GM12878 (cell line): Measurements from ENCODE around the gene DUS1L. TPM values are rescaled to one million over a fixed set of nuclear protein-coding genes. Genes with fewer than 3 reads are reported as not detected.

Experiments
- ATAC-seq: fragments of 200-7000 bp; cut with Tn5 transposase; 3 replicates; pipeline ENCODE4 v1.9.1; 2020; ENCODE audit warnings: mild to moderate bottlenecking, moderate library complexity
- BruUV-seq: library from RNA; stranded (reverse); fragments of 400-500 nt; replicated peaks from 2 replicates; lab custom pipeline; 2021; lab: Mats Ljungman, UMichigan
- CTCF ChIA-PET: fragments of 300-600 bp; sonication (Branson Sonifier 250); formaldehyde crosslinking; extraction: SDS; loops from one replicate; lab custom pipeline; 2021; ENCODE audit warnings: inconsistent platforms; lab: Yijun Ruan, JAX
- POLR2A ChIA-PET: fragments of 350-600 bp; formaldehyde crosslinking; extraction: SDS; loops from one replicate; lab custom pipeline; 2021; ENCODE audit warnings: inconsistent platforms; lab: Charles Lee
- RAD21 ChIA-PET: fragments of 300-600 bp; sonication (Branson Sonifier 250); formaldehyde crosslinking; loops from one replicate; lab custom pipeline; 2023; ENCODE audit warnings: antibody characterized with exemption; ENCODE audit not compliant: unreplicated experiment; lab: Charles Lee
- SMC1A ChIA-PET: fragments of 300-600 bp; sonication (Branson Sonifier 250); formaldehyde crosslinking; loops from one replicate; lab custom pipeline; 2023; ENCODE audit not compliant: unreplicated experiment, uncharacterized antibody; lab: Charles Lee
- DNase-seq: peaks from one replicate; pipeline ENCODE4 v3.0.0-alpha.2; 2011; ENCODE audit warnings: low read depth, low spot score
- FAIRE-seq: peaks from 3 replicates; lab custom pipeline; 2011; peaks lifted over from hg19 to GRCh38; lab: Jason Lieb, UNC
- H2AFZ ChIP-seq: 2 replicates; pipeline ENCODE4 v1.6.0; 2011; ENCODE audit warnings: low read depth, low read length, control low read depth; ENCODE audit not compliant: control insufficient read depth
- H3K27ac ChIP-seq: 2 replicates; pipeline ENCODE4 v1.5.1; 2011; ENCODE audit warnings: control low read depth; ENCODE audit not compliant: control insufficient read depth, insufficient read depth
- H3K27me3 ChIP-seq, 2 experiments: replicated peaks in 1 of 2; 2 replicates each; pipeline versions ENCODE4 v1.6.0 to v1.6.1; 2011; ENCODE audit warnings: low read length in 1 of 2; ENCODE audit not compliant: control insufficient read depth in 2 of 2, insufficient read depth in 2 of 2
- H3K36me3 ChIP-seq, 2 experiments: 2 replicates each; pipeline ENCODE4 v1.5.1; 2011; ENCODE audit warnings: low read length in 1 of 2; ENCODE audit not compliant: control insufficient read depth in 2 of 2, insufficient read depth in 2 of 2
- H3K4me1 ChIP-seq: 2 replicates; pipeline ENCODE4 v1.6.1; 2011; ENCODE audit warnings: mild to moderate bottlenecking, low read length, moderate library complexity, mixed read lengths; ENCODE audit not compliant: control insufficient read depth, insufficient read depth
- H3K4me2 ChIP-seq: 2 replicates; pipeline ENCODE4 v1.6.0; 2011; ENCODE audit warnings: control low read depth; ENCODE audit not compliant: control insufficient read depth, insufficient read depth
- H3K4me3 ChIP-seq: fragments of 200-600 bp; sonication (generic); 2 replicates; pipeline ENCODE4 v1.5.1; 2016
- H3K79me2 ChIP-seq: 2 replicates; pipeline ENCODE4 v1.6.0; 2011; ENCODE audit warnings: low read length; ENCODE audit not compliant: control insufficient read depth, insufficient read depth
- H3K9ac ChIP-seq: 2 replicates; pipeline ENCODE4 v1.8.0; 2011; ENCODE audit warnings: low read length, control low read depth, mixed read lengths; ENCODE audit not compliant: control insufficient read depth, insufficient read depth
- H3K9me3 ChIP-seq: replicated peaks from 3 replicates; pipeline ENCODE4 v1.5.1; 2011; ENCODE audit warnings: mild to moderate bottlenecking, low read length; ENCODE audit not compliant: control insufficient read depth, insufficient read depth
- H4K20me1 ChIP-seq: 2 replicates; pipeline ENCODE4 v1.6.0; 2011; ENCODE audit not compliant: control insufficient read depth, insufficient read depth
- BMI1 ChIP-seq: fragments of 450-650 bp; IDR thresholded peaks from 2 replicates; pipeline ENCODE4 v1.6.1; 2016; ENCODE audit warnings: mild to moderate bottlenecking, moderate library complexity, borderline replicate concordance
- CBX3 ChIP-seq: fragments of 200-600 bp; sonication (generic); IDR thresholded peaks from 2 replicates; pipeline ENCODE4 v1.6.1; 2016; ENCODE audit warnings: low read depth, borderline replicate concordance
- CBX5 ChIP-seq: sonication (generic); IDR thresholded peaks from 2 replicates; pipeline ENCODE4 v1.6.1; 2016; ENCODE audit warnings: low read depth, moderate library complexity, mild to moderate bottlenecking, inconsistent platforms
- FOXM1 ChIP-seq: IDR thresholded peaks from 2 replicates; pipeline ENCODE4 v1.6.1; 2012; ENCODE audit warnings: low read depth, mild to moderate bottlenecking, inconsistent platforms, low read length, moderate library complexity
- HCFC1 ChIP-seq: fragments of 150-350 bp; IDR thresholded peaks from 2 replicates; pipeline ENCODE4 v1.6.1; 2014; ENCODE audit warnings: low read length
- IRF5 ChIP-seq: fragments of 450-650 bp; IDR thresholded peaks from 2 replicates; pipeline ENCODE4 v1.6.1; 2017; ENCODE audit warnings: borderline replicate concordance
- JUNB ChIP-seq: IDR thresholded peaks from 2 replicates; pipeline ENCODE4 v1.6.1; 2016; ENCODE audit warnings: antibody characterized with exemption, mild to moderate bottlenecking
- NBN ChIP-seq: fragments of 450-650 bp; IDR thresholded peaks from 2 replicates; pipeline ENCODE4 v1.6.1; 2016
- NKRF ChIP-seq: fragments of 450-650 bp; conservative IDR thresholded peaks from 2 replicates; pipeline ENCODE4 v1.6.1; 2017; ENCODE audit warnings: mild to moderate bottlenecking, moderate library complexity
- RBBP5 ChIP-seq: fragments of 200-600 bp; sonication (generic); conservative IDR thresholded peaks from 2 replicates; pipeline ENCODE4 v1.6.1; 2016
- RUNX3 ChIP-seq: IDR thresholded peaks from 2 replicates; pipeline ENCODE4 v1.6.1; 2012; ENCODE audit warnings: low read length, inconsistent platforms
- SKIL ChIP-seq: fragments of 450-650 bp; IDR thresholded peaks from 2 replicates; pipeline ENCODE4 v1.6.1; 2017; ENCODE audit warnings: mild to moderate bottlenecking, low read depth, inconsistent platforms; ENCODE audit not compliant: poor library complexity, severe bottlenecking
- SRF ChIP-seq, 2 experiments: IDR thresholded peaks; 2 replicates each; pipeline ENCODE4 v1.6.1; 2011; ENCODE audit warnings: low read depth in 2 of 2, low read length in 2 of 2, mild to moderate bottlenecking in 1 of 2, moderate library complexity in 1 of 2
- TAF1 ChIP-seq: IDR thresholded peaks from 2 replicates; pipeline ENCODE4 v1.6.1; 2011; ENCODE audit warnings: mild to moderate bottlenecking, low read depth, low read length, borderline replicate concordance
- TBL1XR1 ChIP-seq: IDR thresholded peaks from 2 replicates; pipeline ENCODE4 v1.6.1; 2012; ENCODE audit warnings: low read depth, low read length, improper control_type of control experiment
- ZBTB33 ChIP-seq: fragments of 450-650 bp; IDR thresholded peaks from 2 replicates; pipeline ENCODE4 v1.6.1; 2017; ENCODE audit warnings: mild to moderate bottlenecking
- WGBS: methylation state at CpG from one replicate; pipeline ENCODE4 v1.1.6; 2016; ENCODE audit warnings: low lambda C conversion rate; ENCODE audit not compliant: insufficient replicate concordance, insufficient coverage; ENCODE audit errors: missing lambda C conversion rate; 5-methylcytosine and 5-hydroxymethylcytosine counted together
- in situ Hi-C: fragments of 300-500 bp; cut with MboI; formaldehyde crosslinking; loops from 9 replicates; pipeline ENCODE4 v1.14.3; 2018; ENCODE audit warnings: mixed read lengths
- intact Hi-C: fragments of 100-400 bp; cut with micrococcal nuclease; formaldehyde crosslinking; loops from one replicate; pipeline ENCODE4 v1.14.2; 2022; ENCODE audit not compliant: unreplicated experiment
- polyA plus RNA-seq, 11 experiments: library from polyadenylated mRNA; depleted of rRNA in 4 of 11; unstranded in 6 of 11; stranded (reverse) in 5 of 11; fragments of >200 nt; fragmentation: Nextera tagmentation in 4 of 11; fragmentation: Illumina TruSeq in 1 of 11; extraction: Ambion mirVana in 4 of 11; extraction: Trizol in 1 of 11; gene quantifications; 1 replicate in 1 of 11; 2 replicates in 10 of 11; pipeline versions ENCODE4 v1.2.1 to v1.2.3, GENCODE V29; 2011 to 2016; ENCODE audit warnings: inconsistent platforms in 2 of 11, missing spikeins in 2 of 11, low read depth in 1 of 11
- total RNA-seq, 4 experiments: library from RNA; depleted of rRNA in 3 of 4; stranded (reverse); fragments of >200 nt in 3 of 4; fragmentation: Illumina TruSeq in 1 of 4; extraction: Trizol in 1 of 4; gene quantifications; 2 replicates each; pipeline versions ENCODE4 v1.2.1 to v1.2.3, GENCODE V29; 2013 to 2021

Gene DUS1L
- total and polyA plus RNA-seq, 10 of the 15 experiments (the other 5 are each of a cell fraction or from before 2014, with no cell fraction given): 6.1 to 157 (median 44.5) TPM

GRCh38 chr17:82029990-82030469 lies 35.6 kb downstream of the DUS1L start:
- in situ Hi-C loops: no loop called here
- SMC1A ChIA-PET: interaction anchor here (0.7 to 2.5 kb wide), 5 partner anchors 76 to 389 kb away, joined by 3 to 13 read pairs (median 4); no protein-coding TSS in a partner anchor
- TF ChIP-seq RBBP5 (no peak), TAF1 (no peak), NBN (no peak), TBL1XR1 (no peak), FOXM1 (no peak), CBX3 (no peak), SKIL (no peak), RUNX3 (no peak), HCFC1 (no peak), IRF5 (no peak), BMI1 (no peak), NKRF (no peak), CBX5 (no peak), JUNB (no peak), ZBTB33 (no peak), SRF (IDR thresholded peaks at IDR 0.05; ENCODE audit: low read depth in 2 of 2, low read length in 2 of 2) (no peak)

More at GRCh38 chr17:82029990-82030469, 35.6 kb downstream of the DUS1L start:
- Histone ChIP-seq H4K20me1 (no peaks in the 10 kb centered on the region), H3K27ac (no peak overlapping the region), H3K79me2 (no peaks in the 10 kb centered on the region), H3K4me3 (no peak overlapping the region), H2AFZ (no peak overlapping the region), H3K9ac (no peak overlapping the region), H3K9me3 (no peaks in the 10 kb centered on the region), H3K4me2 (peak overlapping the region; percentile 94), H3K36me3 (no peaks in the 10 kb centered on the region; a peak in 3 of 4 replicates), H3K27me3 (no peaks in the 10 kb centered on the region), H3K4me1 (no peaks in the 10 kb centered on the region; the same call in 1 of the 2 replicates)
- WGBS: 81% methylated on average over 18 of the region's 31 CpGs
- ChIA-PET CTCF (interaction anchor here (0.6 to 2.3 kb wide), 15 partner anchors 8 to 827 kb away, joined by 3 to 19 read pairs (median 3); no protein-coding TSS in a partner anchor), POLR2A (interaction anchor here (1.1 to 1.3 kb wide), 2 partner anchors 20 to 70 kb away, joined by 3 read pairs; no protein-coding TSS in a partner anchor), RAD21 (interaction anchor here (0.6 to 1.5 kb wide), 8 partner anchors 10 to 321 kb away, joined by 3 to 4 read pairs (median 4); no protein-coding TSS in a partner anchor)
- ATAC-seq (no peak), DNase-seq (no peak), FAIRE-seq (no peak)
- BruUV-seq: no TSS peak
- intact Hi-C loops: no loop called here
